MM.1S (cell line): Measurements from ENCODE around the gene SYNJ1.

Experiments used
- DNase-seq: peaks from one replicate; pipeline ENCODE4 v3.0.0-alpha.2; 2015
- H2AFZ ChIP-seq: fragments of 300-600 bp; sonication (generic); 2 replicates; pipeline ENCODE4 v1.6.0; 2016; ENCODE audit warnings: antibody characterized with exemption, low read length
- H3F3A ChIP-seq: fragments of 300-600 bp; sonication (generic); 2 replicates; pipeline ENCODE4 v1.6.1; 2016; ENCODE audit warnings: mild to moderate bottlenecking, antibody characterized with exemption, low read length, moderate library complexity, mixed read lengths; ENCODE audit not compliant: insufficient read depth
- H3K27ac ChIP-seq: fragments of 300-600 bp; sonication (generic); 2 replicates; pipeline ENCODE4 v1.5.1; 2016; ENCODE audit warnings: mild to moderate bottlenecking, low read length
- H3K27me3 ChIP-seq: fragments of 300-600 bp; sonication (generic); replicated peaks from 2 replicates; pipeline ENCODE4 v1.6.0; 2016; ENCODE audit warnings: low read length; ENCODE audit not compliant: insufficient read depth
- H3K36me3 ChIP-seq: fragments of 300-600 bp; sonication (generic); replicated peaks from 2 replicates; pipeline ENCODE4 v1.6.1; 2016; ENCODE audit warnings: mild to moderate bottlenecking, low read length, mixed read lengths; ENCODE audit not compliant: insufficient read depth
- H3K4me1 ChIP-seq: fragments of 300-600 bp; sonication (generic); 2 replicates; pipeline ENCODE4 v1.6.1; 2016; ENCODE audit warnings: low read length, mixed read lengths
- H3K4me2 ChIP-seq: fragments of 300-600 bp; sonication (generic); 2 replicates; pipeline ENCODE4 v1.6.0; 2016; ENCODE audit warnings: low read depth, low read length
- H3K4me3 ChIP-seq: fragments of 300-600 bp; sonication (generic); 2 replicates; pipeline ENCODE4 v1.5.1; 2016; ENCODE audit warnings: low read length, mixed read lengths
- H3K79me2 ChIP-seq: fragments of 300-600 bp; sonication (generic); 2 replicates; pipeline ENCODE4 v1.6.1; 2016; ENCODE audit warnings: mixed run types, low read length, mixed read lengths
- H3K9ac ChIP-seq: fragments of 300-600 bp; sonication (generic); 2 replicates; pipeline ENCODE4 v1.6.1; 2016; ENCODE audit warnings: low read length, mixed read lengths
- H3K9me2 ChIP-seq: fragments of 300-600 bp; sonication (generic); replicated peaks from 2 replicates; pipeline ENCODE4 v1.6.1; 2016; ENCODE audit warnings: mild to moderate bottlenecking, low read length, mixed read lengths; ENCODE audit not compliant: insufficient read depth
- H3K9me3 ChIP-seq: fragments of 300-600 bp; sonication (generic); replicated peaks from 2 replicates; pipeline ENCODE4 v1.6.1; 2016; ENCODE audit warnings: mild to moderate bottlenecking, low read length, mixed read lengths; ENCODE audit not compliant: insufficient read depth
- H4K20me1 ChIP-seq: fragments of 300-600 bp; sonication (generic); 2 replicates; pipeline ENCODE4 v1.6.1; 2016; ENCODE audit warnings: mild to moderate bottlenecking, low read length, moderate library complexity, mixed read lengths; ENCODE audit not compliant: insufficient read depth
- CTCF ChIP-seq: fragments of 300-600 bp; sonication (generic); IDR thresholded peaks from 2 replicates; pipeline ENCODE4 v1.5.1; 2016; ENCODE audit warnings: antibody characterized with exemption, low read length, mixed read lengths
- EZH2 ChIP-seq: fragments of 300-600 bp; sonication (generic); optimal IDR thresholded peaks from 2 replicates; pipeline ENCODE3; 2017; ENCODE audit warnings: low read depth, mild to moderate bottlenecking, antibody characterized with exemption, low read length, mixed read lengths
- EZH2phosphoT487 ChIP-seq: fragments of 300-600 bp; sonication (generic); IDR thresholded peaks from 2 replicates; pipeline ENCODE4 v1.6.1; 2018; ENCODE audit warnings: antibody characterized with exemption, low read length

The SYNJ1 gene

DNA sequence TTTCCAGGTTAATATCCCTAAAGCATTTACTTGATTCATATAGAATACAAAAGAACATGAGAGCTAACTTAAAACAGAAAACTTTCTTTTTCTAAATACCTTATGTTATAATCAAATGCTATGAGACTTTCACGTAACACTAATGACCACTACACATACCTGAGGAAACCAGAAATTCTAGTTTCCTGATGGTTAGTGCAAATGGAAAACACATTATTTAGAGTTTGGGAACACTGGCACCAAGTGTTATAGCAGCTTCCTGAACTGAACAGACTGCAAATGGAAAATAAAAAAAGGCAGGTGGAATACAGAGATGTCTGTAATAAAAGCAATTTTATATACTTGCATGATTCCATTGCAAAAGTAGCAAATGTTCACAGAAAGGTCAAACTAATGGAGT is 28.3 kb upstream of the SYNJ1 start:
- no peak for DNase-seq
- Histone ChIP-seq H3K9ac (no peak overlapping the region), H3K9me2 (no peaks in the 10 kb centered on the region), H3K4me3 (no peak overlapping the region), H3K4me1 (peaks cover 3% of the 10 kb centered on the region; the same call in 1 of the 2 replicates), H3K27me3 (no peaks in the 10 kb centered on the region), H2AFZ (no peak overlapping the region), H3K4me2 (no peak overlapping the region), H3F3A (no peaks in the 10 kb centered on the region), H4K20me1 (peaks cover 10% of the 10 kb centered on the region; the same call in 1 of the 2 replicates), H3K79me2 (peaks cover 44% of the 10 kb centered on the region), H3K36me3 (peaks cover 36% of the 10 kb centered on the region), H3K9me3 (no peaks in the 10 kb centered on the region), H3K27ac (no peak overlapping the region)
- TF ChIP-seq CTCF = no peak

DNA sequence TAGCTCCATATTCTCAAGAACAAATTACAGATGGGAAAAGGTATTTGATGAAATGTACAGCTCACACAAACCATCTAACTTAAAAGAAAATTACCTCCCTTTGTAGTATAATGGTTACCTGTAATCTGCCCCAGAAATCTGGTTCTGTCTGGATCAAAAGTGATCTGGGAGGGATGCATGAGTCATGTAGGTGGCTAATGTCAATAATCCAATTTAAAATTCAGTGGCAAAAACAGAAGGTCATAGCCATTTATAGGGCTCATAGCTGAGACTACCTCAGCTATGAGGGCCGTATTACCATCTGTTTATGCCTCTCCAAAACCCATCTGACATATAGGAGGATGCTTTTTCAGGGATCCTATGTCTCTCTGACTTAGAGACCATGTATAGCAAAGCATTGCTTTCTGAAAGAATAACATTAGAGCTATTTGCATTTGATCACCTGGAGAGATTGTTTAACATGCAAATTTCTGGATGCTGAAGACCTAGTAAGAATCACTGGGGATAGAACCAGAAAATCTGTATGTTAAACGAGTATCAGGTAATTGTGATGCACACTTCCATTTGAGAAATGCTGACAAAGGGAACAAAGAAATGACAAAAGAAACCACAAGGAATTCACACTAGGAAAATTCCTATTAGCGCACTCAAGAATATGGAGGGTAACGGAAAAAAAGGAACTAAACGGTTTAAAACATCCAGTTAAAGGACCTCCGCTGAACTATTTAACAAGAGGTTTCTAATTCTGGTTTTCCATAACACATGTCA is 26.2 kb upstream of the SYNJ1 start:
- Histone ChIP-seq H3K27me3 (no peaks in the 10 kb centered on the region), H3K9me2 (no peaks in the 10 kb centered on the region), H3K4me1 (peaks cover 3% of the 10 kb centered on the region; the same call in 1 of the 2 replicates), H3K79me2 (peaks cover 31% of the 10 kb centered on the region), H3K4me3 (no peak overlapping the region), H4K20me1 (peaks cover 10% of the 10 kb centered on the region; the same call in 1 of the 2 replicates), H3K9ac (no peak overlapping the region), H3K27ac (no peak overlapping the region), H3K36me3 (peaks cover 20% of the 10 kb centered on the region; the same call in 1 of the 2 replicates), H3K4me2 (no peak overlapping the region), H3K9me3 (no peaks in the 10 kb centered on the region), H3F3A (no peaks in the 10 kb centered on the region), H2AFZ (no peak overlapping the region)
- TF ChIP-seq CTCF (no peak), EZH2 (no peak)
- no peak for DNase-seq

GRCh38 chr21:32750405-32750804 is 22.6 kb upstream of the SYNJ1 start:
- Histone ChIP-seq H3K9me3 (no peaks in the 10 kb centered on the region), H4K20me1 (no peaks in the 10 kb centered on the region; the same call in 1 of the 2 replicates), H3K4me1 (0 out of 2 replicates have a peak, but pooled peaks cover 5% of the 10 kb centered on the region), H3K4me2 (no peak overlapping the region), H3K9ac (no peak overlapping the region), H3K9me2 (no peaks in the 10 kb centered on the region), H3K27ac (no peak overlapping the region), H3F3A (no peaks in the 10 kb centered on the region), H3K27me3 (no peaks in the 10 kb centered on the region), H3K4me3 (no peak overlapping the region), H3K36me3 (peaks cover 29% of the 10 kb centered on the region; the same call in 1 of the 2 replicates), H3K79me2 (peaks cover 30% of the 10 kb centered on the region), H2AFZ (no peak overlapping the region)
- no peak for DNase-seq
- TF ChIP-seq EZH2 (no peak), CTCF (no peak), EZH2phosphoT487 (no peak)
